ENCODE measurements around the gene GPR139. TPM values are rescaled to one million over a fixed set of nuclear protein-coding genes. Genes with fewer than 3 reads are reported as not detected.

The GPR139 gene
- total RNA-seq, 2 donors from 2014 or later, result not detected

GRCh38 chr16:20049831-20050230 lies 23.9 kb downstream of the GPR139 start:
- no peak for ATAC-seq (ENCODE audit: insufficient number of reproducible peaks, low FRiP score, low read depth)

GRCh38 chr16:20045886-20046285 lies 27.8 kb downstream of the GPR139 start:
- no peak for DNase-seq (ENCODE audit: low spot score)
- H3K36me3 ChIP-seq, result no peaks in the 10 kb centered on the region
- no peaks in the 10 kb centered on the region for H3K27me3 ChIP-seq (replicated peaks; ENCODE audit: insufficient read depth)
- H3K27ac ChIP-seq, result no peak overlapping the region
- H3K9me3 ChIP-seq, result no peaks in the 10 kb centered on the region
- TF ChIP-seq CTCF (IDR thresholded peaks at IDR 0.05), result no peak
- H3K4me3 ChIP-seq, result no peak overlapping the region
- H3K4me1 ChIP-seq (ENCODE audit: control insufficient read depth in 1 of 2, low read depth in 2 of 2), result no peaks in the 10 kb centered on the region
- ATAC-seq (ENCODE audit: insufficient number of reproducible peaks, low FRiP score, low read depth), result no peak

More at GRCh38 chr16:20049831-20050230, 23.9 kb downstream of the GPR139 start:
- no peak for DNase-seq (ENCODE audit: low spot score)
- Histone ChIP-seq H3K27me3 (replicated peaks; ENCODE audit: insufficient read depth) (no peaks in the 10 kb centered on the region), H3K36me3 (no peaks in the 10 kb centered on the region), H3K27ac (no peak overlapping the region), H3K9me3 (no peaks in the 10 kb centered on the region), H3K4me3 (no peak overlapping the region), H3K4me1 (ENCODE audit: control insufficient read depth in 1 of 2, low read depth in 2 of 2) (no peaks in the 10 kb centered on the region)
- no peak for TF ChIP-seq CTCF (IDR thresholded peaks at IDR 0.05)

GRCh38 chr16:20042848-20043247 lies 30.8 kb downstream of the GPR139 start:
- H3K9me3 ChIP-seq, result no peaks in the 10 kb centered on the region
- no peak overlapping the region for H3K27ac ChIP-seq
- no peak overlapping the region for H3K4me3 ChIP-seq
- no peaks in the 10 kb centered on the region for H3K27me3 ChIP-seq (replicated peaks; ENCODE audit: insufficient read depth)
- DNase-seq (ENCODE audit: low spot score) (no peak), ATAC-seq (ENCODE audit: insufficient number of reproducible peaks, low FRiP score, low read depth) (no peak)
- H3K36me3 ChIP-seq, result no peaks in the 10 kb centered on the region
- no peak for TF ChIP-seq CTCF (IDR thresholded peaks at IDR 0.05)
- H3K4me1 ChIP-seq (ENCODE audit: control insufficient read depth in 1 of 2, low read depth in 2 of 2), result no peaks in the 10 kb centered on the region

- TF ChIP-seq CTCF (IDR thresholded peaks at IDR 0.05), result no peak
- DNase-seq (ENCODE audit: low spot score) (no peak), ATAC-seq (ENCODE audit: insufficient number of reproducible peaks, low FRiP score, low read depth) (no peak)
- Histone ChIP-seq H3K27me3 (replicated peaks; ENCODE audit: insufficient read depth) (no peaks in the 10 kb centered on the region), H3K4me1 (ENCODE audit: control insufficient read depth in 1 of 2, low read depth in 2 of 2) (no peaks in the 10 kb centered on the region), H3K9me3 (no peaks in the 10 kb centered on the region), H3K27ac (no peak overlapping the region), H3K4me3 (no peak overlapping the region), H3K36me3 (no peaks in the 10 kb centered on the region)
These were observed 31.6 kb downstream of the GPR139 start for GRCh38 chr16:20041924-20042596.

- no peaks in the 10 kb centered on the region for H3K36me3 ChIP-seq
- ATAC-seq (ENCODE audit: insufficient number of reproducible peaks, low FRiP score, low read depth) (no peak), DNase-seq (ENCODE audit: low spot score) (no peak)
- no peaks in the 10 kb centered on the region for H3K4me1 ChIP-seq (ENCODE audit: control insufficient read depth in 1 of 2, low read depth in 2 of 2)
- H3K27me3 ChIP-seq (replicated peaks; ENCODE audit: insufficient read depth), result no peaks in the 10 kb centered on the region
- H3K27ac ChIP-seq, result no peak overlapping the region
- no peak overlapping the region for H3K4me3 ChIP-seq
- H3K9me3 ChIP-seq, result no peaks in the 10 kb centered on the region
- no peak for TF ChIP-seq CTCF (IDR thresholded peaks at IDR 0.05)
These were observed 33.7 kb downstream of the GPR139 start for GRCh38 chr16:20040011-20040410.

Data from thoracic aorta (tissue), 2 donors.